Measurements from ENCODE around the gene UACA.
"Not testable (repeated sequence)": the region's sequence is repeated elsewhere in the genome, so short reads cannot be mapped to it uniquely, and the experiment has no call there.

The UACA gene

DNA sequence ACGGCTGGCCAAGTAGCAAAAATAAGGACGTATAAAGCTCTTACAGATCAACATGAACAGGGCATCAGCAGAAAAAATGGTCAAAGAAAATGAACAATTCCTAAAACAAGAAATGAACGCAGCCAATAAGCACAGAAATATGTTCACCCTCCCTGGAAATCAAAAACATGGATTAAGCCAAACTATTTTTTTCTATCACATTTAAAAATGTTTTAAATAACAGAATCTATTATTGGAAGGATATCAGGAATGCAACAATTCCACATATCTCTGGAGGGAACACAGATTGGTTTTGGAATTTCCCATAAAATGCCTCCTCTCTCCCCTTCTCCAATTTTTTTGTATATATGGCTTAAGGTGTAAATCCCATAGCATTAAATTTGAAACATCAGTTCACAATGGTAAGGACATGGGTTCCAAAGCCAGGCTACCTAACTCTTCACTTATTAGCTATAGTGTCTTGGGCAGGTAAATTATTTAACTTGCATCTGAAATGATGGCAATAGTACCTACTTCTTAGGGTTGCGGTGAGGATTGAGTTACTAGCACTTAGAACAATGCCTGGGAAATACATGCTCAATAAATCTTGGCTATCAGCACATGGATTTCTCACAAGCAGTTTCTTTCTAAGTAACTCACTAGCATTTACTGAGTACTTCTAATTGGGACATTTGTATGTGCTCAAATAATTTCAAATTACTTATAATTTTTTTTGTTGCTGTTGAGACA is 10.1 kb downstream of the UACA start:
- no peak for DNase-seq

DNA sequence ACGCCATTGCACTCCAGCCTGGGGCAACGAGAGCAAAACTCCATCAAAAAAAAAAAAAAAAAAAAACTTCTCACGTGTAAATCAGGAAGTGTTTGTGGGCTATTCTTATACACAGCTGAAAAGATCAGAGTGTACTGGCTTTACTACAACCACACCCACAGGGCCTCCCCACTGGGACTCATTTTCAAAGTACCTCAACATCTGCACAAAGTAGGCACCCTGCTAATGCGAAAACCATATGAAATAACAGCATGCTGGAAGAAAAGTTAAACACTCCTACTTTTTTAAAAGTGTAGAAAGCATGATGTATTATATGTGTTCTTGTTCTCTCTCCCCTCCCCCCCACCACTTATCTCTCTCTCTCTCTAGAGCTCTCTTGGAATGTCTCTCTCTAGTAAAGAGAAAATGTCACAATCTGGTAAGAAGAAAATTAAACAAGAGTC is 11.1 kb downstream of the UACA start:
- DNase-seq: no peak

DNA sequence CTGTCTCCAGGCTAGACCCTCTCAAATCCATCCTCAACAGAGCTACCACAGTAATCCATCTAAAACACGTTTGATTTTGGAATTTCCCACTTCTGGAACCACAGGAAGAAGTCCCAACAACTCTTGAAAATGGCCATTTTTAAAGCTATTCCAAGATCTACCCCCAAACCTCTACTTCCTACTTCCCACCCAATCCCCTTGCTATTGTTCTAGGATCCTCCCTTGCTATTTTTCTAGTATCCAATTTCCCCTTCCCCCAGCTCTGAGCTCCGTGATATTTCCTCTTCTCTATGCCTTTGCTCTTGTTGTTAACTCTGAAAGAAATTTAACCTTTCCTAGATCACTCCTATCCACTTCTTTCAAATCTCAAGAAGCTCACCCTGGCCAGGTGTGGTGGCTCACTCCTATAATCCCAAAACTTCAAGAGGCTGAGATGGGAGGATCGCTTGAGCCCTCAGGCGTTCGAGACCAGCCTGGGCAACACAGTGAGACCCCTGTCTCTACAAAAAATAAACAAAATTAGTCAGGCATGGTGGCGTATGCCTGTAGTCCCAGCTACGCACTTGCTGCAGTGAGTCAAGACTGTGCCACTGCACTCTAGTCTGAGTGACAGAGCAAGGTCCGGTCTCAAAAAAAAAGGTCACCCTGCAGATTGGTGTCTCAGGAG is 13.0 kb downstream of the UACA start:
- no peak for DNase-seq

DNA sequence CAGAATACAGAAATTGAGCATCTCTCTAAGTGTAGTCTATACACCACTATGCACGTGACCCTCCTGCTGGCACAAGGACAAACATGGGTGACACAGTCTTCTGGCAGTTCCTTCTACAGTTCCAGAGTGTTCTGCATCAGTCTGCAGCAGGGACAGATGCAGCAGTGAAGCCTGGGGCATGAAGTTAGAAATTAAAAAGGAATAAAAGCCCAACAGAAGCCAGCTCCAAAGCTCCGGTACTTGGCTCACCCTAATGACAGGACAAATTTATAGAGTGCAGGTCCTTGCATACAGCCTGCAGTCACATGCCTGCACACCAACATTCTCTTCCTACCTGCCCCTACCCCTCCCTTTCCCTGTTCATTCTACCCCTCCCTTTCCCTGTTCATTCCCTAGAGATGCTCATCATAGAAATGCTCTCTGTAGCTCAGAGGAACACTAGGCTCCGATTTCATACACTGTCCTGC is 15.0 kb downstream of the UACA start:
- no peak for DNase-seq

DNA sequence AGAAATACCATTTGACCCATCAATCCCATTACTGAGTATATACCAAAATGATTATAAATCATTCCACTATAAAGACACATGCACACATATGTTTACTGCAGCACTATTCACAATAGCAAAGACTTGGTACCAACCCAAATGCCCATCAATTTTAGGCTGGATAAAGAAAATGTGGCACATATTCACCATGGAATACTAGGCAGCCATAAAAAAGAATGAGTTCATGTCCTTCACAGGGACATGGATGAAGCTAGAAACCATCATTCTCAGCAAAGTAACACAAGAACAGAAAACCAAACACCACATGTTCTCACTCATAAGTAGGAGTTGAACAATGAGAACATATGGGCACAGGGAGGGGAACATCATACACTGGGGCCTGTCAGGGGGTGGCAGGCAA is 16.8 kb downstream of the UACA start:
- not testable (repeated sequence) for DNase-seq

DNA sequence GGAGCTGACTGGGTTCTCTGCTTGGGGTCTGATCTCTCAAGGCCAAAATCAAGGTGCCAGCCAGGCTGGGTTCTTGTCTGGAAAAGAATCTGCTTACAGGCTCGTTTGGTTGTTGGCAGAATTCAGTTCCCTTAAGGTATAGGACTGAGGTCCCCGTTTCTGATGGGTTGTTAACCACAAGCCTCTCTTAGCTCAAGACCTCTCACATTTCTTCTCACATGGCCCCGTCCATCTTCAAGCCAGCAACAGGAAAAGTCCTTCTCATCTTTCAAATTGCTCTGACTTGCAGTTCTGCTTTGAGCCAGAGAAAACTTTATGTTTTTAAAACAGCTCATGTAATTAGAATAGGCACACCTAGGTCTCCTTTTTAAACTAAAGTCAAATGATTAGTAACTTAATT is 20.4 kb downstream of the UACA start:
- no peak for DNase-seq

DNA sequence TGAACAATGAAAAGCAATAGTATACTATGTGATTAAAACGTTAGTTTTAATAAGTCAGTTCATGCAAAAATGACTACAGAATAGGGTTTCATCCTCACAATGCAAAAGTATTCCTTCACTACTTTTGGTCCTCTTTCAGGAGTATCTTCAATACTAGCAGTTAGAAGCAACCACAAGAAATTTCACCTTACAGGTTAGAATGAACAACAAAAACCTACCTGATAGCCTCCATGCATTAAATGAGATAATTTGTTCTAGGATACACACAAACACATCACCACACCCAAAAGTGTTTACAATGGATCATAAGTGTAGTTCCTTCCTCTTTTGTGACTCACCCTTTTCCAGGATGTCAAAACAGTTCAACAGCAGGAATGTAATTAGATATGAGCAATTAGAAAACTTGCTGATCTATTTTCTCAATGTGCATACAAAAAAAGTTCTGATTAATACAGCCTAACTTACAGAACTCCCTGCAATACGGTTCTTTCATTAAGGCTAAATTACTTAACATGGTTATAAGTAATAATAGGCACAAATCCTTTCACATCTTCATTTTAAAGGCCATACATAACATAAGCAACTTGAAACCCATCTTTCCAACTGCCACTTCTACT is 21.6 kb downstream of the UACA start:
- DNase-seq: peak; percentile 88

DNA sequence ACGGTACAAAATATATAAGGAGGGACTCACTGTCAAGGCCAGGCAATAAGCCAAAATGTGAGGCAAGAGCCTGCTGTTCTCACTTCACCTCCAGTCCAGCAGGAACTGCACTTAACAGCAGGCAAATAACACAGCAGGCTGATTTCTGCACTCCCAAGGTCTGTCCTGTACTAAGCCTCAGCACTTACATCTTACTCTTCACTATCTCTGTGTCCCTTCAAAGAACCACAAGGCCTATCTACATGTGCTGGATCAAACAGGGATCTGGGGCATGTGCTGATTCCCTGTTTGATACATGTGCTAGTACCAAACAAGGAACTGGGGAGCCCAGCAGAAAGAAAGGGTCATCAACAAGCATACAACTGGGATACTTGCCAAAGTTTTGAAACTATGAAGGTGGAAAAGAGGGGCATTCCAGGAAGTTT is 22.2 kb downstream of the UACA start:
- peak; percentile 78 for DNase-seq

DNA sequence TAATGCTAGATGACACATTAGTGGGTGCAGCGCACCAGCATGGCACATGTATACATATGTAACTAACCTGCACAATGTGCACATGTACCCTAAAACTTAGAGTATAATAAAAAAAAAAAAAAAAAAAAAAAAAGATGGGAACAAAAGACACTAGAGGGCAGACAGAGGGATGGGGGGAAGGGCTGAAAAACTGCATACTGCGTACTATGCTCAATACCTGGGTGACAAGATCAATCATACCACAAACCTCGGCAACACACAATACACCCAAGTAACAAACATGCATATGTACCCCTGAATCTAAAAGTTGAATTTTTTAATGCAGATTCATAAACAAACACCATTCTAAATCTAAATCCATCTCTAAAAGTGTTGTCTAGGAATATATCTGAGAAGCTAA is 28.3 kb downstream of the UACA start:
- DNase-seq: not testable (repeated sequence)

DNA sequence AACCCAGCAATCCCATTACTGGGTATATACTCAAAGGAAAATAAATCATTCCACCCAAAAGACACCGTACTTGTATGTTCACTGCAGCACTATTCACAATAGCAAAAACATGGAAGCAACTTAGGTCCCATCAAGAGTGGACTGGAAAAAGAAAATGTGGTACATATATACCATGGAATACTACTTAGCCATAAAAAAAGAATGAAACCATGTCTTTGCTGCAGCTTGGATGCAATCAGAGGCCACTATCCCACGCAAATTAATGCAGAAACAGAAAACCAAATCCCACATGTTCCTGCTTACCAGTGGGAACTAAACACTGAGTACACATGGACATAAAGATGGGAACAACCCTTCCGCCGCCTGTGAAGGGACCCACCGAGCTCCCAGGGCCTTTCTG is 34.2 kb downstream of the UACA start:
- DNase-seq: no peak

DNA sequence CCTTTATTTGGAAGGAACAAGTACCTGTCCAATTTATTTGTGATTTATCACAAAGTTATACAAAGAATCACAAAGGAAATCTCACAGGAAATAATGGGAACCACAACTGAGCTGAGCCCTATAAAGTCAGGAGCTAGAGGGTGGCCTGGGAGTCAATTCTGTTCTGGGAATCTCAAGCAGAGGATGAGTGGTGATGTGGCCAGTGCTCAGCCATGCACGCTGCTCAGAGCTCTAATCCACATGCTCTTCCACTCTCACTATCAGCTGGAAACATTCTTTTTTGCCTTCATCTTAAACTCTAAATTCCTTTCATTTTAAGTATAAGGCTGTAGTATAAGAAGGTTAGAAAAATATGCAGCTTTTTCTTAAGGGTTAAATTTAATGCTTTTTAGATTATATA is 36.6 kb downstream of the UACA start:
- DNase-seq: no peak

DNA sequence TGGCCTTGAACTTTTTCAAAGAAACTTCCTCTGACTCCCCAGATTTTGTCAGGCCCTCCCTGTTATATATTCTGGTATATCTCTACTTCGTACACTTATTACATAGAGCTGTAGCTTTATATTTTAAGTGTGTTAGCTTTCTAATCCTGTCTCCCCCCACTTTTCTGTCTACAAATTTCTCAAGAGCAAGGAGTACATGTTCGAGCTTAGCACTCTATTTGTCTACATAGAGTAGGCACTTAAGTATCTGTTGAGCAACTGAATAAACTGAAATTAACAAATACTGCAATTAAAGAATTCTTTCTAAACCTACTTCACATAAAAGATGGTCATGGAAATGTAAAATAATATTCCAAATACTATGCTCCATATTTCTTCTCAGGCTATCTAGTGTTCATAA is 39.4 kb downstream of the UACA start:
- DNase-seq: no peak

DNA sequence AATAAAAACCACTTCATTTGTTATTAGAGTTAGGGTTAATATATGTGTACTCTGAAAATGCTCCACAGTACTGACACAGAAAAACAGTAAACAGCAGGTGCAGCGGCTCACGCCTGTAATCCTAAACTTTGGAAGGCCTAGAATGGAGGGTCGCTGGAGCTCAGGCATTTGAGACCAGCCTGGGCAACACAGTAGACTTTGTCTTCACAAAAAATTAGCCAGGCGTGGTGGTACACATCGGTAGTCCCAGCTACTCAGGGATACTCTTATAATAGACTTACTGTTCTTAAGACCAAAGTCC is 40.3 kb downstream of the UACA start:
- DNase-seq: no peak

DNA sequence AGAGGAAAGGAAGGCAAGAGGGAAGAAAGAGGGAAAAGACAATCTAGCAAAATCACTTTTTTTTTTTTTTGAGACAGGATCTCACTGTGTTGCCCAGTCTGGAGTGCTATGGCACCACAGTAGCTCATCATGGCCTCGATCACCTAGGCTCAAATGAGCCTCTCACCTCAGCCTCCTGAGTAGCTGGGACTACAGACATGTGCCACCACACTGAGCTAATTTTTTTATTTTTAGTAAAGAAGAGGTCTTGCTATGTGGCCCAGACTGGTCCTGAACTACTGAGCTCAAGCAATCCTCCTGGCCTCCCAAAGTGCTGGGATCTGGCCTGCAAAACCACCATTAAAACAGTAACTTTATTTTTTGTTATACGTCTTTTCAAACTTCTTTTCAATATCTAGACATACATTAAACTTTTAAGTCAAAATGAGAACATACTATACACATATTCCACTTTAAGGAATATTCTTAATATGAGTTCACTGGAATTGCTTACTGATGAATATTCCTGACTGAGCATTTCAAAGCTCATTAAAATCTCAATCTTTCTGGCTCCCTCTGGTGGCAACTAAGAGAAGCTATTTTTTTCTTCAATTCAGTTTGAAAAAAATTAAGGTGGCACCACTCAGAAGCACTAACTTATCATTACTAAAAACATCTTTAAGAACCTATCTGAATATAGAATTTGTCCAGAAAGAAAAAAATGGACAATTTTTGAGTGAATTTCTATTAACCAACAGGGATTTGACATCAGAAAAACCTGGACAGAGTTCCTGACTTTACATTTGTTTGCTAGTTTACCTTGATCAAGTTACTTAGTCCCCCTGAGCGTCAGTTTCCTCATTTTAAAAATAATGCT is 40.9 kb downstream of the UACA start:
- DNase-seq: peak; percentile 44

DNA sequence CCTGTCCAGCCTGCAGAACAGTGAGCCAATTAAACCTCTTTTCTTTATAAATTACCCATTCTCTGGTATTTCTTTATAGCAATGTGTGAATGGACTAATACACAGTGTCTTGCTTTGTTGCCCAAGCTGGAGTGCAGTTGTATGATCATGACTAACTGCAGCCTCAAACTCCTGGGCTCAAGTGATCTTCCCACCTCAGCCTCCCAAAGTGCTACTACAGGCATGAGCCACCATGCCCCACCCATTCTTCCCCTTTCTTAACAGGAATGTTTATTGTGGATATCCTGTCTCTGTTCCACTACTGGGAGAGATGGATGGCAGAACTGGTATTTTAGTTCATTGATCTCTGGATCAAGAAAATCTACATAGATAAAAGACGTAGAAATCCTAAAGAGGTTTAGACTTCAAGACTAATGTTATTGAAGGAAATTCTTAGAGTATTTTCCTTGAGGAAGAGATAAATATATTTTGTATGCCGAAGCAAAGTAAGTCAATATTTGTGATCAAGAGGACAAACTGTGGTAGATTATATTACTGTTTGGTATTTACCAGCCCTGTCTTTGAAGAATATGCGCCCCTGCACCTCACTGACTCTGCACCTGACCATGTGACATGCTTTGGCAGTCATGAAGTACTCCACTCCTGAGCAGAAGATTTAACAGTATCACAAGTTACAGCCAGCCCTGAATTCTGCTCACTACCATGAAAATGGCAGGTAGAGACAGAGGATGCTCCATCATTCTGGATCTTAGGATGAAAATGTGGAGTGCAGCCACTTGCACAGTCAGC is 42.9 kb downstream of the UACA start:
- DNase-seq: no peak

DNA sequence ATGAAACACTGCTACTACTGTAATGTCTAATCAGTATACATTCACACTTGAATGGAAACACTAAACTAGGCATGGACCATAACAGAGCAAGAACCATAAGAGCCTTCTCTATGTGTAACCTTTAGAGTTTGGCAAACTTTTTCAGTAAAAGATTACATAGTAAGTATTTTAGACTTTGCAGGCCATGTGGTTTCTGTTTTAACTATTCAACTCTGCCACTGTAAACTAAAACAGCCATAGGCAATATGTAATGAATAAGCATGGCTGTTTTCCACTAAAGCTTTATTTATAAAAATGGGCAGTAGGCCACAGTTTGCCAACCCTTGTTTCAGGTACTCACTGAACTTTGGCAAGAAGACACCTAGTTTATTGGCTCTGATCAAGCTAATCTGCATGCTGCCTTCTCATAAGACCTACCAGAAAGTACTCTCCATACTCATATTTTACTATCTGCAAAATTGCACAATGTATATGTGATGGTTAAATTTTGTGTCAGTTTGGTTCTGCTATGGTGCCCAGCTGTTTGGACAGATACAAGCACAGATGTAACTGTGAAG is 46.0 kb downstream of the UACA start:
- DNase-seq: no peak

DNA sequence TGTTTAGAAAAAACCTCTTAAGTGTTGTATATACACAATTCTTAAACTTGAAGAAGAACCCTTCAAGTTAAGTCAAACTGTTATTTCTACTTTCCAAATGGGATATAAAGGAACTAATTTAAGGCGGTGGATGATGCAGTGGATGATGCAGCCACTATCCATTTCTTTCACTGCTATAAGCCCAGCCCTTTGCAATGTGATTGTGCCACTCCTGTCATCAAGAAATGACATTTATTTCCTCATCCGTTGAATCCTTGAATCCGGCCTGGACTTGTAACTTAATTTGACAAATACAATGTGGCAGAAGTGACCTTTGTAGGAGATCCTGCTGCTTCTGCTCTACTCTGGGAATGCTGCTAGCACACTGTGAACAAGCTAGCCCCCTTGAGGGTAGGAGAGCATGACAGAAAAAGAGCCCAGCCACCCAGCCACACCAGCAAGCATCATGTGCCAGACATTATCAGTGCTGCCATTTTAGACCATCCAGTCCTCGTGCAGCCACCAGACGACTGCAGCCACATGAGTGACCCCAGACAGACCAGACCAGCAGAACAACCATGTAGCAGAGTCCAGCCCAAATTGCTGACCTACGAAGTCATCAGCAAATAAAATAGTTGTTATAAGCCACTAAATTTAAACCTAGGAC is 47.4 kb downstream of the UACA start:
- no peak for DNase-seq

DNA sequence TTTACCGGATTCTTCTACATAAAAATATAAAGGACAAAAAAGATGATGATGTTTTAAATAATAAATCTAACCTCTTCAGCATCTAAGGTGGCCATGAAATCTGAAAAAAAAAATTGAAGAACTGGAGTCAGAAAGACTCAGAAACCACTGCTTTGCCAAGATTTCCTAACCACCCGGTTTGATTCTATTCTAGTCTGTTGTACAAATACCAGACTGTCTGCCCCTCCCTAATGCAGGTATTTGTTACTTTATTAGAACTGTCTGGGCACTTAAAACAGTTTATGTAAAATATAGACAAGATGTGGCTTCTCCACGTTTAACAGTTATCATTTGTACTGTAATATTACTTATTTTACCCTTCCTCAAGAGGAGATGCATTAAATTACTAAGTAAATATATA is 48.8 kb downstream of the UACA start:
- DNase-seq: no peak

DNA sequence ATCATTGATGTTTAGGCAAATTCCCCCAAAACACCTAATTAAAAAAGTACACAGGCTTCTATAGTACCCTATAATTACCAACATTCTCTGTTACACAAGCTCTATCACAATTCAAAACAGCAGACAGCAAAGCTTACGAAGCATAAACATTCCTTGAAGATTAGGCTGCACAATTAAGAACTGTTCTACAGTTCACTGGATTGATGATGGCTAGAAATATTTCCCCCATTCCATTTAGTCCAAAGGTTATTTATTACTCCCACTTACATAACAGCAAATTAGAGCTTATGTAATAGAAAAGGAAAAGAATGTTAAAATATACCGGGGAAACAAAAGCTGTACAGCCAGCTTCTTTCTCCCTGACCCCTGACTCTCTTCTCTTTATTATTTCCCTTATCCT is 49.3 kb downstream of the UACA start:
- DNase-seq: no peak

DNA sequence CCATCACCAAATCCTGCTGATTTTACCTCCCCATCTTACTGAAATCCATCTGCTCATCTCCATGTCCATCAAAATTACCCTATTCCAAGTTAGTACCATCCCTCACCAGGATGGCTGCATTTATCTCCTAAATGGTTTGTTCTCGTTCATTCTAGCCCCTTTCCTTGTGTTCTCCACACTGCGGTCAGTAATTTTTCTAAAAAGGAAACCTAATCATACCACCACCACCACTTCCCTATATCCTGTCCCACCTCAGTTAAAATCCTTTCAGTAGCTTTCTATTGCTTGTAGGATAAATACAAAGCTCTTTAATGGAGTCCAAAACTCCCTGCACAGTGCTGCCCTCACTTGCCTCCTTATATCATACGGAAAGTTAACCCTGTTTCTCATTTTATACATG is 51.1 kb downstream of the UACA start:
- no peak for DNase-seq

DNA sequence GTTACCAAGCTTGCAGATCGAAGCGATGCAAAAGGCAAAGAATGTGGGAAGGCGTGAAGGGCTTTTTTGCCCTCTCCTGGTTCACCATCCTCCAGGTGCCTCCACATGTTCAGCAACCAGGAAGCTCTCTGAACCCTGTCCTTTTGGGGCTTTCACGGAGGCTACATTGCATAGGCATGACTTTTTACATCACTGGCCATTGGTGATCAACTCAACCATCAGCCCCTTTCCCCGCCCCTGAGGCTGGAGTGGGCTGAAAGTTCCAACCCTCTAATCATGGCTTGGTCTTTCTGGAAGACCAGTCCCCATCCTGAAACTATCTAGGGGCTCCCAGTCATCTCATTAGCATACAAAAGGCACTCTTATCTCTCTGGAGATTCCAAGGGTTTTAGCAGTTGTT is 52.6 kb downstream of the UACA start:
- DNase-seq: no peak

DNA sequence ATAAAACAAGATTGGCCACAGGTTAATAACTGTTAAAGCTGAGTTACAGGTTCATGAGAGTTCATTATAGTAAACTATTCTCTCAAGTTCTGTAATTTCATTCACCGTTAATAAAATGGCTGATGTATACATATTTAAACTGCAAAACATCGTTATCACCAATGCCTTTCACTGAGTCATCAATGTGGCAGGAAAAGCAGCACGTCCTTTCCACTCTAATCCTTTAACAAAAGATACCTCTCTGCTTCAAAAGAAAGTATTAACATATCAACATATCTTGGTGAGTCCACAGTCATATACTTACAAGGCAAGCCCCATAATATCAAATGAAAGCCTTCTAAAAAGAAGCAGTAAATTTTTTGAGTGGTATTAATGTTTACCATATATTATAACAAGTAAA is 54.5 kb downstream of the UACA start:
- DNase-seq: no peak

Data from inflammatory macrophage treated with lipopolysaccharide for 4 hours (primary cell).